ENCODE results near the gene PRKACG.
"Not testable (repeated sequence)": the region's sequence is repeated elsewhere in the genome, so short reads cannot be mapped to it uniquely, and the experiment has no call there.

The PRKACG gene

DNA sequence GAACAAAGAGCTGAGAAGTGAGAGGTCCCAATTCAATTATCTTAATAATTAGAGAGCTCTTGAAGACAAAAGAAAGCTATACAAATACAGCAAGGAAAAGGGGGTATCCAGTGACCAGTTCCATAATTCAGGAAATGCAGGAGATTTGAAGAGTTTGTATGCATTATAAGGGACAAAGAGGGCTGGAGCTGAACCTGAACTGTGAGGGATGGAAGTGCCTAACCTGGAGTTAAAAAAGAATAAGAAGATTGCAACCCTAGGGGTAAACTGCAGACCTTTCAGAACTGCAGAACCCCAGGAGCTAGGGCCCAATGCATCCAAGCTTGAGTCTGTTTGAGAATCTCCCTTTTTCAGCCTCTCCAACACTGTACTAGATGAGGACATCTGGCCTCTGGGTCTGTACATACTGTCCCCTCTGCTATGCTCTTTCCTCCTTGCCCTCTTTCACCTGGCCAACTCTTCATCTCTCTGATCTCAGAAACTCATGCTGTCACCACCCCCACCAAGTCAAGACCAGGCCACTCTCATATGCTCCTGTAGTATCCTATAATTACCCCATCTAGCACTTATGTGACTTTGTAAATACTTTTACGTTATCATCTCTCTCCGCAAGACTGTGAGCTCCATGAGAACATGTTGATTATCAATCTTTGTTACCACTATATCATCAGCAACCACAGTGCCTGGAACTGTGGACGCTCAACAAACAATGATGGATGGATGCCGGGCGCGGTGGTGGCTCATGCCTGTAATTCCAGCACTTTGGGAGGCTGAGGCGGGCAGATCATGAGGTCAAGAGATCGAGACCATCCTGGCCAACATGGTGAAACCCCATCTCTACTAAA is 6.6 kb upstream of the PRKACG start:
- DNase-seq, result no peak

DNA sequence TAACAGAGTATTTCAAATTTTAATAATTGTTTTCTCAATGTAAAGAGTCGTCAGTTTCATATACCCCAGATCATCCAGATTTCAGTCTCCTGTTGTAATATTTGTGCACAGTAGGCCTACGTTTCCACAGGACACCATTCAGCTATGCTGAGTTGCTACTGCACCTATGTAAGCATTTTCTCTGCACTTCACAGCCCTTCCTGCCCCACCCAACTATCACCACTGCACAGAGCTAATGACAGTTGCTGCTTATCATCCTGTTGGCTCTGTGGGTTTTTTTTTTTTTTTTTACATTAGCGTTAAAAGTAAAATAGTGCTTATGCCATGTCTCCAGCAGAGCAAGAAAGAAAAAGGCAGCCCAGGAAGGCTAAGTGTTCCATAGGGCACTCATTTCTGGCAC is 5.9 kb upstream of the PRKACG start:
- peak; percentile 54 to 58 for DNase-seq

DNA sequence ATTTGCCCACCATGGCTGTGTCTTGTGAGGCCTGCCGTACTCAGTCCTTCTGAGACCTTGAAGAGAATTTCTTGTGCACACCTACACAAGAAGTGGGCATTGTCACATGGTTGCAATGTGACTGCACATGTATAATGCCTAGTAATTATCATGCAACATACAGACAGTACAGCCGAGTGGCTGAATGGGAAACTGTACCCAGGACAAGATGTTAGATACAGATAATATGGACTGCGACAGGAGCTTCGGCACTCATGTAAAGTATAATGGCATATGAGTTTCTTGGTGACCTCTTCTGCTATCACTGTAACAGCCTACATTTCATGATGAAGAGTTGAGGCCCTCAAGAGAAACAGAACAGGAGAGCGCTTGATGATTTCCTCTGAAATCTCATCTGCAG is 4.8 kb upstream of the PRKACG start:
- DNase-seq, result no peak

DNA sequence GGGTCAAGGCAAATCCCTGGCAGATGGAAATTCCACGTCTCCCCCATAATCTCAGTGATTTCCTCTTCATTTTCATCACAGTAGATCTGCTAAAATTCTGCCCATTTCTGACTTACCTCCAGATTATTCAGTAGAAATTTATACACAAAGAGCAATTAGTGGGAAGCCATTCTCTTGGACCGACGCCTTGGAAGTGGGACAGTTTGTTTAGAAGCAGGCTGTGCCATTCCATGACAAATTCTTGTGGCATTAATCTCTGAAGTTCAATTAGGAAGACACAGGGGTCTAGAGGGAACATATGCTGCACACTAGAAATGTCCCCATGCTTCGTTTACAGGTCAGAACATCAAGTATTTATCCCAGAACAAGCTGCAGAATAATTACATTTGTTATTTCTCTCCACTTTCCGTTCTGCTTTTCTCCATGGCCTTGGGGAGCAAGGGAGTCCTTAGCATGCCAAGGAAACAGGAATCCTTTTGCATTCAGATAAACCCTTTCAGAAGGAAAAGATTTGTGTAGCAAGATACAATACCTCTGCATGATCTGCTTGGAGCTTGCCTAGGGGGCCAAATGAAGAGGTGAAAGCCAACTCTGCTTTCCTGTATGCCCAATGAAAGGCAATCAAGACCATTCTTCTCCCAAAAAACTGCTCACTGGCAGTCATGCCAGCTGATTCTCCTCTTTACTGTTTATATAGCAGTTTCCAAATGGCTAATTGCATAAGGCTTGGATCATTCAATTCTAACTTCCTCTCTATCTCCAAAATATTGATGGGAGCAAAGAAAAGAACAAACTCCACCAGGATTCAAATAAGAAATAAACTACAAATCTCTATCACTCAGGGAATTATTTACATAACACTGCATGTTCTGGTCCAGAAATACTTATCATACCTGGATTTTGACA is 2.5 kb upstream of the PRKACG start:
- DNase-seq, result no peak

DNA sequence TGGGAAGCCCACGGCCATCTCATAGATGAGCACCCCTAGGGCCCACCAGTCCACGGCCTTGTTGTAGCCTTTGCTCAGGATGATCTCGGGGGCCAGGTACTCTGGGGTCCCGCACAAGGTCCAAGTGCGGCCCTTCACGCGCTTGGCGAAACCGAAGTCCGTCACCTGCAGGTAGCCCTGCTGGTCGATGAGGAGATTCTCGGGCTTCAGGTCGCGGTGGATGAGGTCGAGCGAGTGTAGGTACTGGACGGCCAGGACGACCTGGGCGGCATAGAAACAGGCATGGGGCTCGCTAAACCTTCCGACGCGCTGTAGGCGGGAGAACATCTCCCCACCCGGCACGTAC is 558 bp downstream of the PRKACG start:
- DNase-seq, result no peak

DNA sequence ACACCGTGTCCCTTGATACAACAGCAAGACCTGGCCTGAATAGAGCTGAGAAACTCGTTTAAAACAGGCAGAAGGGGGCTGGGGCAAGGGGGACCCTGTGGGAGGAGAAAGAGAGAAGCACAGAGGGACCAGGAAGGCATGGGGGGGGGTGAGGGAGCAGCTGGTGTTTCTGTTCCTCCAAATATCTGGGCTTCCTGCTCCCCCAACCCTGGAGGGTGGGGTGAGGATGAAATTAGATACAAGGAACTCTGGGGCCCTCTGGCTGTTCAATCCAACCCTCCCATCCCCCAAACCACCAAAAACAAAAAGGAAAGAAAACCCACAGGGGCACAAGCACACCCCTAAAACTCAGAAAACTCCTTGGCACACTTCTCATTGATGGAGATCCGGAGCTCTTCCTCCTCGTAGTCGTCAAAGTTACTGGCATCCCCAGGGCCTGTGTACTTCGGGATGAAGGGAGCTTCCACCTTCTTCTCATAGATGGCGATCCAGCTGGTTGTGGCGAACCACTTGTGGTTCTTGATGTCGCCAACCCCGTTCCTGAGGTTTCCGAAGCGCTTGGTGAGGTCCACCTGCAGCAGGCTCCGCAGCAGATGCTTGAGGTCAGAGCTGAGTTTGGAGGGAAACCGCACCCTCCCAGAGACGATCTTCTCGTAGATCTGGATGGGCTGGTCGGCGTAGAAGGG is 1.1 kb downstream of the PRKACG start:
- DNase-seq, result peak in 1 of 2 donors; percentile 12

DNA sequence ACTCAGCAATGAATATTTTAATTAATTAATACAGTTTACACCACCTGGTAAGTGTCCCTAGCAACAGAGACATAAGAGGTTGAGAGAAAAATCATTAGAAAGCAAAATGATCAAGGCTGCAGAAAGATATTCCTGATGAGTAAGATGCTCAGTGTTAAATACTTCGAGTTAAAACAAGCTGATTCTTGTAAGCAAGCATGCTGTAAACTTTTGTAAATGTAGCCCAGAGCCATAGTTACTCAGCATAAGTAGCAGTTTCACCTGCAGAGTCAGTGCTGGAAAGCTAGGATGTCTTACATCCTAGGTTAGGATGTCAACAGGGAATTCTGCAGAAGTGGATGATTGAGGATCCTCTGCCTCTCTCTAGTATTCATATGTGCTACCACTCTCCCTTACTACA is 4.2 kb downstream of the PRKACG start:
- DNase-seq, result no peak

DNA sequence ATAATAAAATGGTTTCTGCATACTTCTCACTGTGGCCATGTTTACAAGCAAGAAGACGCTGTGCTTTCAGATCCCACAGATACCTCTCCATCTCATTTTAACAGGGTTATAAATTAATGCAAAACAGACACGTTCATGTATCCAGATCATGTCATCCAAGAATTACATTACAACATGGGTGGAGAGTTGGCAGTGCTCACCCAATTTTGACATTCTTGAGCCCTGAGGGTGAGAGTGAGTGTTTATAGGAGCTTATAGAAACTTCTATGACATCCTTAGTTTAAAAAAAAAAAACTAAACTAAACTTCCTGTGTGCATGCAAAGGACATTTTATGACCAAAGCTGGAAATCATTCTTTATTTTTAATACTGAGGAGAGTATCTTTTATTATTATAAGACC is 9.1 kb downstream of the PRKACG start:
- no peak for DNase-seq

DNA sequence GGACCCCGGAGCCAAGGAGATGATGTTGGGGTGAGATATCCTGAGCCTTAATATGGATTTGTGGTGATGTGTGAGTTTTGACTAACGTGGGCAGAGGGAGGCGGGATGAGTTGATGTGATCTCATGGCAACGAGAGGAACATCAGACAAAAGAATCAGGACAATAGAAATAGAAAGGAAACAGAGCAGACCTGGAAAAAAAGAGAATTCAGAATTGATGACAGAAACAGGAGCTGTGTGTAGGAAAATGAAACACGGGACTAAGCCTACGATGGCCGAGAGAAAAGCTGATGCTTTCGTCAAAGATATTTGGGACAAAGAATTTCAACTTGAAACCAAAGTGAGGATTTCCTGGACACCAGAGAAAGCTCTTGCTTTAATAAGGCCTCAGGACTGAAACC is 10.9 kb downstream of the PRKACG start:
- no peak for DNase-seq

DNA sequence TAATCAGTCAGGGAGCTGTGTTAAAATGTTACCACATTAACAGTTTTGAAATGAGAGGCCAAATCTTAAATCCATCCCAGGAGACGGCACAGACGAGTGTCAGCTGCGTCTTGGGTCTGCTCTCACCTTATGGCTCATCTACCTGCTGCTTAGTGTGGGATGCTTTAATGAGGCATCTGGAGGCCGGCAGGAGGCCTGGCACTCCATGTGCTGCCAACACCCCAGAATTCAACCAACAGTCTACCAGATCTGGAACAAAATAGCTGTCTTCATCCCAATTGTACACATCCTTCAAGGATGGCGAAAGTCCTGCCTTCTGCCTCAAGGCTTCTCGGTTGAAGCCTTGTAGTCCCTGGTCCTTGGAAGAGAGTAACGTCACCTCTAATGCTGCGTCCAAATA is 12.0 kb downstream of the PRKACG start:
- no peak for DNase-seq

DNA sequence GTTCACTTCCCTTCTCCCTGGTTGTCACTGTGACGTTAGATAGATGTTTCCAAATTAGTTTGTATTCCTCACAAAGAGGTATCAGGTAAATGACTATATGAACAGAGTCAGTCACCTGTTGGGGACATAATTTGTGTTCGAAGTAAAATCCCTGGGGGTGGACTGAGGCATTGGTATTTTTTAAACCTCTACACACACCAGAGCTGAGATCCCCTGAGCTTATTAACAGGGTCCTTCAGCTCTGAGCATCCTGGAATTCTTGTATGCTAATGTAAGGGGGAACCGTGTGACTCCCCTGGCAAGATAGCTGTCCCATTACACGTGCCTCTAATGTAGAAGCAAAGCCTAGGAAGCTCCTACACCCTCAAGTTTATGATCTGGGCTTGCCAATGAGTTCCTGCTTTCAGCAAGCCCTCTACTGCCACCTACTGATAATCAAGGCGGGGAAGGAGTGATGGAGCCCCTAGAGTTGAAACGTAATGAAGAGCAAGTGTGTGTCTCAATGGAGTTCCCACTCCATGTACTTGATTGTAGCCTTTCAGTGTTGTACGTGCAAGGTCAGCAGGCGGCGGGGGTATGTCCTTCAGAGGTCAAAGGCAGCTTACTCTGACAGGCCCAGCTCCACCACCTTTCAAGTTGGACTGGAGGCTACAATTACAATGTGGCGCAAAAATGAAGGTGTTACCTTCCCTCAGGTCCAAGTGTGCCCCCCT is 14.4 kb downstream of the PRKACG start:
- DNase-seq, result peak; percentile 73 to 78

DNA sequence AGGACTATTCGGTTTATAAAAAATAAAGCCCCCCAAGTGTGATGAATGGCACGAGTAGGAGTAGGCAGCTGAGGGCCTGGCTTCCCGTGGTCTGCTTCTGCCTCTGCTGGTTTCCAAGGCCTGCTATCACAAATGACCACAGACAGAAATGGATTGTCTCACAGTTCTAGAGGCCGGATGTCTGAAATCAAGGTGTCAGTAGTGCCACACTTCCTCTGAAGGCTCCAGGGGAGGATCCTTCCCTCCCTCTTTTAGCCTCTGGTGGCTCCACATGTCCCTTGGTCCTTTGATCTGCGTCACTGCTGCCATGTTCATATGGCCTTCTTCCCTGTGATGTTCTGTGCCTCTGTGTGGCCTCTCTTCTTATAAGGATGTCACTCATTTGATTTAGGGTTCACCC is 15.1 kb downstream of the PRKACG start:
- DNase-seq, result no peak

DNA sequence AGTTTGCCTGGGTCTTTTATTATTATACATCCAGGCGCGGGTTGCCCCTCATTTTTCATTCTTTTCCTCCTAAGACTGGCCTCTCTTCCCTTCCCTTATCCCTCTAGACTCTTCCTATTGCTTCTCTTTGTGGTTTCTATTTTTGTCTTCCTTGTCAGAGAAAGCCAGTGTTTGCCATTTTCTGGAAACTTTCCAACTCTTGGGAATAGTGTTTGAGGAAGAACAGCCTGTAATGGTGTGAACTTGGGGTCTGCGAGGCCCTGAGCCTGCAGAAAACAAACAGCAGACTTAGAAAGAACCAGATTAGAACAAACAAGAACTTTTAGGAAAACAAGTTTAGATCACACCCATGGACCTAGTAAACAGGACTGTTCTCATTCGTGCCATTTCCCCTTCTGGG is 15.5 kb downstream of the PRKACG start:
- no peak for DNase-seq

DNA sequence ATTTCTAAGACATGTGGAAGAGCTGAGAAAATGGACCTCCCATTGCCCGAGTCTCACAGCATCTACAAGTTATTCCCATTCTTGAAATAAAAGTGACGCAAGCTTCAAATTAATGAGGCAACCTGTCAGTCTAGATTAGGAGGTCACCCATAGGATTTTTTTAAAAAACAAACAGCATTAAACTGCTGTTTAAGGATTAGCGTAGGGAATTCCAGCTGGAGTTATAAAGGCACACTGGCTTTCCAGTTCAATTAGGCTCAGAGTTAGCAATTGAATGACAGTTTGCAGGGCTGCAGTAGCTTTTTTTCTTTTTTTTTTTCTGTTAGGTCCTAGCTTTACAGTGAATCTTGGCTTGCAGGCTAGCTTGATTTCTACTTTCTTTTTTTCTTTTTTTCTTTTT is 16.2 kb downstream of the PRKACG start:
- DNase-seq, result no peak

DNA sequence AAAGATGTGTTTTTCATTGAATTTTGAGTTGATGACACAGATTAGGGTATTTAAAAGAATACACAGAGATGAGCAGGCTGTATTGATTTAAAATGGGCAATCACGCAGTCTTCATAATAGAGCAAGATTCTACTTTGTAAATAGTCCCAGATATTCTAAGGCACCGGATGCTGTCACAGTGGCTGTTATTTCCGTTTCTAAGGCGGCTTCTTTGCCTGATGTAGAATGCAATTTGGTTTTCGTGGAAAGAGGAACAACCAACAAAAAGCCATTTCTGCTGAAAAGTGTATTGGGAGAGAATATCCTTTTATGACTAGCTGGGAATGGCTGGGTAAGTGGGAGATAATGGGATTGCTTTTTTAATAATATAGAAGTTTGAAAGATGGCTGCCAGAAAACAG is 17.5 kb downstream of the PRKACG start:
- DNase-seq, result peak in 1 of 2 donors; percentile 23

DNA sequence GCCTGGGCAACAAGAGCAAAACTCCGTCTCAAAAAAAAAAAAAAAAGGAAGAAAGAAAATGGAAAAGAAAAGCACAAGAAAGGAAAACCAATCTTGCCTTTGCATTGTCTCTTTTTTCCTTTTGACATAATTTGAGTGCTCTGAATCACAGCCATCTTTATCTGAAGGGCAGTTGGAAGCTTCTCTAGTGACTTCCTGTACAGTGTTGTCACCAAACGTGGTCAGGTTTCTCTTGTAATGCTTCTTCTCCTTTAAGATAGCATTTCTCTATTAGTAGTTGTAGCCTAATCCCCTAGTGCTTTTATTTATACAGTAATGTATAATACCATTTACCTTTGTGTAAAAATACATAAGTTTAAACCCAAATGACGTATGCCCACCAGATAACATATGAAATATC is 18.1 kb downstream of the PRKACG start:
- no peak for DNase-seq

DNA sequence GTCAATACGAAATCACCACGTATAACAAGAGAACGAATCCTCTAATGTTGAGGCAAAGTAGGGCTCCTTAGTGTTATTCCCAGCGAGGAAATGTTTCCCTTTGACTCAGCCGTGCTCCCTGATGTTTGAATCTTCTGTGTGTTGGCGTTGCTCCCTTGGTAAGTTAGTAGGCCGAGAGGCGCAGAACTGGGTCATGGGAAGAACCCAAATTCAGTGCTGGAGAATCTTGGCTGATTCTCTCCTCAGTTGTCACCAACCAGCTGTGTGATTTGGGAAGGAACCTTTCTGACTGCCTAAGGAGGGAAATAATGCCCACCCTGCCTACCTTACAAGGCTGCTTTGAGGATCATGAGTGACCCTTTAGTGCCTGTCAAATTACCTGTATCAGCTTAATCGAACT is 22.5 kb downstream of the PRKACG start:
- DNase-seq, result no peak

DNA sequence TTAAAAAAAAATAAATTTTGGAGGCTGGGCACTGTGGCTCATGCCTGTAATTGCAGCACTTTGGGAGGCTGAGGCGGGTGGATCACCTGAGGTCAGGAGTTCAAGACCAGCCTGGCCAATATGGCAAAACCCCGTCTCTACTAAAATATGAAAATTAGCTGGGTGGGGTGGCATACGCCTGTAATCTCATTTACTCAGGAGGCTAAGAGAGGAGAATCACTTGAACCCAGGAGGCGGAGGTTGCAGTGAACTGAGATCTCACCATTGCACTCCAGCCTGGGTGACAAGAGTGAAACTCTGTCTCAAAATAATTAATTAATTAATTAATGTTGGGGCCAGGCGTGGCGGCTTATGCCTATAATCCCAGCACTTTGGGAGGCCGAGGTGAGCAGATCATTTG is 27.0 kb downstream of the PRKACG start:
- DNase-seq, result not testable (repeated sequence)

DNA sequence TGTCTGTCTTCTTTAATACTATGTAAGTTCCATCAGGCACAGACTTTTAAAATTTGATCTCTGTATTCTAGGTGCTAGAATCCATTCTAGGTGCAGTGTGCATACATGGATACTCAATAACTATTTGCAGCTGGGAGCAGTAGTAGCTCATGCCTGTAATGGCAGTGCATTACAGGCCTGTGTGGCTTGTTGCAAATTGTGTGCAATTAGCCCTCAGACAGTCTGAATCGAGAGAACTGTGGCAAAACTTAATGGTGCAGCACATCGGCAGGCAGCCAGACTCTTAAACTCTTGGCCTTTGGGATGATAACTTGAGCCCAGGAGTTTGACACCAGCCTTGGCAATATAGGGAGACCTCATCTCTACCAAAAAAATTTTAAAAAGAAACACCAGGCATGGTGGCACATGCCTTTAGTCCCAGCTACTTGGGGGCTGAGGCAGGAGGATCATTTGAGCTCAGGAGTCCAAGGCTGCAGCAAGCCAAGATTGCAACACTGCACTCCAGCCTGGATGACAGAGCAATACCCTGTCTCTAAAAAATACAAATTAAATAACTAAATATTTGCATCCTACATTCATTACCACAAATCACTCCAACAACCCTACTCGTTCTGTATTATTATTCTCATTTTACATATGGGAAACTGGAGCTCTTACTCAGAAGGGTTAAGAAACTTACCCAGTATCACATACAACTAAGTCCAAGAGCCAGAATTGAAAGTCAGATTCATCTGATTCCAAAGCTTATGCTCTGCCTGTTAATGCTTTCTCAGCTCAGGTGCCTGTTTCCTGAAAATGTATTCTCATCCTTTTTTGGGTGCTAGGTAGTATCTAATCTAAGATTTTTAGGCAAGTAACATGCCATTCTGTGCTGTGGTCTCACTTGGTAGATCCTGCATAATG is 30.1 kb downstream of the PRKACG start:
- no peak for DNase-seq

DNA sequence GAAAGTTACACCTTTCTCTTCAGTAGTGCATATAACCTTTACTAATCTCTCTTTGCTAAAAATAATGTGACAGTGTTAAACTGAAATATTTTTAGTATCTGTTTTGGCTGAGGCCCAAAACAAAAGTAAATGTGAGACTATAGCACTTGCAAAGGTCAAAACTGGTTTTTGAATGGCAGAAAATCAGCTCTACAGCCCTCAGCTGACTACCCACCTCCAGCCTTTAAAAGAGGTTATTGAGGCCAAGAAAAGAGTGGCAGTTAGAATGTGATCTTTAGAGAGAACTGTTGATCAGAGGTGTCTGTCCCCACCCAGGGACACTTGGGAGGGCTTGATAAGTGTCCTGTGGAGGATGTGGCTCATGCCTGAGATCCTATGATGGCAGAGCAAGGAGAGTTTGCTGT is 30.9 kb downstream of the PRKACG start:
- no peak for DNase-seq

DNA sequence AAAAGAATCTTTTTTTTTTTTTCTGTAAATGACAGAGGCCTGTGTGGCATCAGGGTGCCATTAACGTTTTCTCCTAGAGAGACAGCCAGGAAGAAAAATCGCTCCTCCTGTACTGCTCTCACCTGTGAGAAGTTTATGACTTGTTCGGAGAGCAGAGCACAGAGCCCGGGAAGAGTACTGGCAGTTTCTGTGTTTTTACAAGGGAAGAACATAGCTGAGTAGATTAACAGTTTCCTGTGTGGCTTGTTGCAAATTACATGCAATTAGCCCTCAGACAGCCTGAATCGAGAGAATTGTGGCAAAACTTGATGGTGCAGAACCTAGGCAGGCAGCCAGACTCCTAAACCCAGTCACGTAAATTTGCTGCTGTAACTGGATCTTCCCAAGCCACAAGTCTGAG is 32.1 kb downstream of the PRKACG start:
- DNase-seq, result no peak
